Sigmoid colon (tissue), 7 donors: ENCODE data around the gene EPHA4. TPM values are rescaled to one million over a fixed set of nuclear protein-coding genes. Genes with fewer than 3 reads are reported as not detected.

ENCODE experiments used
- DNase-seq: peaks from one replicate; pipeline ENCODE4 v3.0.0-alpha.2; 2019
- H3K27ac ChIP-seq, 4 donors: fragments of 200-600 bp; sonication (generic); one replicate each; pipeline ENCODE4 v1.5.1; 2016 to 2019; ENCODE audit warnings: mild to moderate bottlenecking in 1 of 4
- H3K27me3 ChIP-seq, 3 donors: fragments of 200-600 bp; sonication (generic); one replicate each; pipeline ENCODE4 v1.5.1; 2019; ENCODE audit warnings: mild to moderate bottlenecking in 1 of 3
- H3K36me3 ChIP-seq, 4 donors: fragments of 200-600 bp; sonication (generic); one replicate each; pipeline ENCODE4 v1.5.1; 2016 to 2019
- H3K4me1 ChIP-seq, 4 donors: fragments of 200-600 bp; sonication (generic); one replicate each; pipeline ENCODE4 v1.5.1; 2017 to 2019
- H3K4me3 ChIP-seq, 4 donors: fragments of 200-600 bp; sonication (generic); one replicate each; pipeline ENCODE4 v1.5.1; 2017 to 2019; ENCODE audit warnings: mild to moderate bottlenecking in 2 of 4, moderate library complexity in 1 of 4
- H3K9me3 ChIP-seq, 4 donors: fragments of 200-600 bp in 3 of 4; sonication (generic) in 3 of 4; one replicate each; pipeline versions ENCODE4 v1.5.1 to v1.6.1; 2013 to 2019
- CTCF ChIP-seq, 4 experiments: fragments of 450-650 bp in 3 of 4; fragments of 200-600 bp in 1 of 4; IDR thresholded peaks; one replicate each; pipeline ENCODE4 v1.5.1; 2016 to 2019; ENCODE audit warnings: antibody characterized with exemption in 4 of 4, mild to moderate bottlenecking in 3 of 4, moderate library complexity in 2 of 4
- EP300 ChIP-seq, 4 donors: sonication (generic); formaldehyde crosslinking; IDR thresholded peaks; one replicate each; pipeline ENCODE4 v1.6.1; 2017; ENCODE audit warnings: antibody characterized with exemption in 4 of 4
- POLR2A ChIP-seq, 2 donors: fragments of 450-650 bp; IDR thresholded peaks; one replicate each; pipeline ENCODE4 v1.6.1; 2016; ENCODE audit warnings: antibody characterized with exemption in 2 of 2, mild to moderate bottlenecking in 2 of 2, moderate library complexity in 2 of 2
- POLR2AphosphoS5 ChIP-seq, 4 donors: sonication (generic); formaldehyde crosslinking; IDR thresholded peaks; one replicate each; pipeline ENCODE4 v1.6.1; 2017; ENCODE audit warnings: antibody characterized with exemption in 4 of 4
- WGBS, 2 donors: extraction: QIAGEN DNeasy Blood & Tissue Kit; methylation state at CpG; one replicate each; pipeline ENCODE4 v1.1.7; 2013; 5-methylcytosine and 5-hydroxymethylcytosine counted together
- intact Hi-C: fragments of 100-400 bp; cut with DNase I; formaldehyde crosslinking; loops from one replicate; pipeline ENCODE4 v1.15.1; 2023
- polyA plus RNA-seq, 3 donors: library from polyadenylated mRNA; stranded (reverse); fragments of 200-250 nt; gene quantifications; one replicate each; pipeline ENCODE4 v1.2.3, GENCODE V29; 2013
- total RNA-seq, 4 donors: library from RNA; depleted of rRNA; stranded (reverse); fragments of >200 nt; gene quantifications; one replicate each; pipeline ENCODE4 v1.1.0, GENCODE V29; 2016
- donor health status: healthy with polysubstance abuse.
- donor health status: Bipolar disorder and iron deficiency.
- donor health status: healthy.

EPHA4 gene
- total and polyA plus RNA-seq, 7 donors: 1.2 to 50.7 (median 26.9) TPM

DNA sequence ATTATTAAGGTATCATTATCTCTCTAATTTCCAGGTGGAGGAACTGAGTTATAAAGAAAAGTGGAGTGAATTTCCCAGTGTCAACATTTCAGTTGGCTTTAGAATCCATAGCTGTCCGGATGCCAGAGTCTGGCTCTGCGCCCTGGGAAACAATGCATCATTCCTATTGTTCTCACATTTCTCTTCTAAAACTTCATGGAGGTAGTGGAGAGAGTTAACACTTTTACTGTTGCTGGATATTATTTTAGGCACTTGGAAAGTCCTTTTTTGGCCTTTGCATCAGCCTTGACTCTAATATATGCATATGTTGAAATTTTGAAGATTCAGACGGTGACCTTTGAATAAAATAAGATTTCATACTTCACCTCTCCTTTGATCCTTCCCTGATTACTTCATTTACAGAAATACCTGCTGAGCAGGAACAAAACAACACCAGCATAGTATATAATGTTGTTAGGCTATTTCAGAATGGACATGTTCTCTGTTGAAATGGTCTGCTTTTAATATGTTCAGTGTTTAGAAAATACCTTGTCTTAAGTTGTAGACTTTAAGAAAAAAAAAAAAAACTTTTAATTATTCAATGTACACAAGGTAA lies 148.8 kb downstream of the EPHA4 start:
- no peaks in the 10 kb centered on the region for H3K9me3 ChIP-seq
- H3K27ac ChIP-seq: no peak overlapping the region
- TF ChIP-seq CTCF (IDR thresholded peaks at IDR 0.05): no peak
- no peak for TF ChIP-seq POLR2AphosphoS5 (IDR thresholded peaks at IDR 0.05)
- no peak for TF ChIP-seq POLR2A (IDR thresholded peaks at IDR 0.05)
- TF ChIP-seq EP300 (IDR thresholded peaks at IDR 0.05): no peak
- H3K4me3 ChIP-seq: no peak overlapping the region
- H3K36me3 ChIP-seq: peaks cover 0 to 54% (median 12%) of the 10 kb centered on the region in 4 donors
- intact Hi-C loops: no loop called here
- H3K27me3 ChIP-seq: no peaks in the 10 kb centered on the region
- no peak for DNase-seq
- 75 to 80% methylated on average over 3 of the region's 3 CpGs for WGBS, 2 donors
- peaks cover 0 to 20% (median 12%) of the 10 kb centered on the region in 4 donors for H3K4me1 ChIP-seq

DNA sequence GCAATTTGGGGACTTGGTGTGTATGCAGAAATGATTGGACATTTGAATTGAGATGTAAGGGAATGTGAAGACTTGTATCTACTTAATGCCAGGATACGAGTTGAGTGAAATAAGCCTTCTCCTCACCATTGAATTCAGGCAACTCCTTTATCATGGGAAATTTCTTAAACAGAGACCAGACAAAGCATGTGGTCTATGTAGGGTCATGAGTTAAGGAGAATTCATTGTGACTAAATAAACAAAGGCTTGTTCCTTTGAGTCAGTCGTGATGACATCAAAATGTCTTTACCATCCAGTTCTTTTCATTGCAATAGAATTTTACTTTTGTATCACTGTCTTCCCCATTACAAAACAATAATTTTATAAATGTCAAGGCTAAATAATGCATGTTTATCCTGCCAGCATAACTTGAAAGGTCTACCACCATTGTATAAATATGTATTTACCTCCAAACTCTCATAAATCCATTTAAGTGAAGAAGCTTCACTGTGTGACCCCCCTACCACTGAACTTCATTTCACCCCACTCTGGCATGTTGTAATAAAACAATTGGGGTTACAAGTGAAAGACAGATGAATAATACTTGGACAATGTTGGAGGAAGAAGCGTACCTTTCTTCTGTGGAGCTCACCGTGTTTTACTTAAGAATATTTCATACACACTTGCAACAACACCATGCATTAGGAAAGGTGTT lies 149.4 kb downstream of the EPHA4 start:
- TF ChIP-seq POLR2A (IDR thresholded peaks at IDR 0.05) (no peak), EP300 (IDR thresholded peaks at IDR 0.05) (no peak), POLR2AphosphoS5 (IDR thresholded peaks at IDR 0.05) (no peak), CTCF (IDR thresholded peaks at IDR 0.05) (no peak)
- Histone ChIP-seq H3K4me3 (no peak overlapping the region), H3K9me3 (no peaks in the 10 kb centered on the region), H3K27ac (no peak overlapping the region), H3K4me1 (peaks cover 0 to 20% (median 12%) of the 10 kb centered on the region in 4 donors), H3K36me3 (peaks cover 0 to 52% (median 12%) of the 10 kb centered on the region in 4 donors), H3K27me3 (no peaks in the 10 kb centered on the region)
- DNase-seq: no peak
- intact Hi-C loops: no loop called here
- WGBS, 2 donors: 93 to 96% methylated on average over 4 of the region's 4 CpGs

- no peak overlapping the region for H3K4me3 ChIP-seq
- no peak overlapping the region for H3K27ac ChIP-seq
- TF ChIP-seq POLR2AphosphoS5 (IDR thresholded peaks at IDR 0.05): no peak
- no peak for TF ChIP-seq CTCF (IDR thresholded peaks at IDR 0.05)
- TF ChIP-seq EP300 (IDR thresholded peaks at IDR 0.05): no peak
- TF ChIP-seq POLR2A (IDR thresholded peaks at IDR 0.05): no peak
- no peaks in the 10 kb centered on the region for H3K9me3 ChIP-seq
- H3K4me1 ChIP-seq: peaks cover 0 to 27% (median 13%) of the 10 kb centered on the region in 4 donors
- DNase-seq: no peak
- H3K36me3 ChIP-seq: peaks cover 0 to 36% (median 11%) of the 10 kb centered on the region in 4 donors
- no peaks in the 10 kb centered on the region for H3K27me3 ChIP-seq
- intact Hi-C loops: no loop called here
- 51 to 81% methylated on average over 7 of the region's 7 CpGs for WGBS, 2 donors
Observed at GRCh38 chr2:221420245-221420644, 151.9 kb downstream of the EPHA4 start.

DNA sequence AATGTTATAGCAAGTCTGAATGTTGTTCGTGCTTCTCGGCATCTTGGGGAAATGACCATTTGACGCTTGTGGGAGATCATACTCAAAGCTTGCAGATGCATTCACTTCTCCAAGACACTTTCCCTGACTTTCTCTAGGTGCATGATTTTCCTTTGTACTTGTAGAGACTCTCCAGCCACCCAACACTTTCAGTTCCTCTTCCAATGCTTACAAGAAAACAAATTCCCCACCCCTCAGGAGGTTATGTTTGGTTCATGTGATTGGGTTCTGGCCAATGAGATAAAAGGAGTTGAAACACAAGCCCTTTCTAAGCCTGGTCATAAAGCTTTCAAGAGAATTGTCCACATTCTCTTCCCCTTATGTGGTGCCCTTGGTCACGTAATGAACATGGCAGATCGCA lies 156.3 kb downstream of the EPHA4 start:
- no peak overlapping the region for H3K27ac ChIP-seq
- no peaks in the 10 kb centered on the region for H3K9me3 ChIP-seq
- no peak overlapping the region for H3K4me3 ChIP-seq
- 93 to 94% methylated on average over 5 of the region's 5 CpGs for WGBS, 2 donors
- no peaks in the 10 kb centered on the region for H3K27me3 ChIP-seq
- peaks cover 0 to 10% (median 4%) of the 10 kb centered on the region in 4 donors for H3K4me1 ChIP-seq
- peaks cover 0 to 26% (median 9%) of the 10 kb centered on the region in 4 donors for H3K36me3 ChIP-seq
- DNase-seq: no peak
- no peak for TF ChIP-seq POLR2AphosphoS5 (IDR thresholded peaks at IDR 0.05)
- no peak for TF ChIP-seq POLR2A (IDR thresholded peaks at IDR 0.05)
- TF ChIP-seq EP300 (IDR thresholded peaks at IDR 0.05): no peak
- intact Hi-C loops: no loop called here

DNA sequence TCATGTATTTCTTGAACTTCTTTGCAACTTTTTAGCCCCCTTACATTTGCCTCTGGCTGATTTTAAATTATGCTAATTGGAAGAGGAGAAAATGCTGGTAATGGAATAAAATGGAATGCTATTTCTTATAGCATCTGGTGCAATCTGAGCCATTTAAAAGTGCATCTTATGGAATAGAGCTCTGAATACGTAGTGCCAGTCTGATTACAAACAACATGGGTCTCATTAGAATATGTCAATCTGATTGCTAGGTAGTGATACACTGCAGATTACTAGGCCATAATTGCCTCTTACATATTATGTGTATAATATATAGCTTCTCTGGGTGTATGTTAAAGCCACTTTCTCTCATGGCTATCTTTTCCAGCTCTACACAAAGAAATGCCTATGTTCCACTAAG lies 159.1 kb downstream of the EPHA4 start:
- Histone ChIP-seq H3K9me3 (no peaks in the 10 kb centered on the region), H3K4me1 (peaks cover 0 to 10% (median 4%) of the 10 kb centered on the region in 4 donors), H3K27ac (no peak overlapping the region), H3K4me3 (no peak overlapping the region), H3K36me3 (no peaks in the 10 kb centered on the region), H3K27me3 (no peaks in the 10 kb centered on the region)
- intact Hi-C loops: no loop called here
- DNase-seq: no peak
- no peak for TF ChIP-seq POLR2AphosphoS5 (IDR thresholded peaks at IDR 0.05)
- no peak for TF ChIP-seq CTCF (IDR thresholded peaks at IDR 0.05)
- no peak for TF ChIP-seq POLR2A (IDR thresholded peaks at IDR 0.05)
- TF ChIP-seq EP300 (IDR thresholded peaks at IDR 0.05): no peak
- WGBS, 2 donors: 96 to 97% methylated on average over 1 of the region's 1 CpG
